ENCODE data around the gene PDE6G. TPM values are rescaled to one million over a fixed set of nuclear protein-coding genes. Genes with fewer than 3 reads are reported as not detected.

The PDE6G gene
- total and polyA plus RNA-seq, 2 of the 13 experiments (the other 11 are each of a cell fraction or from before 2014, with no cell fraction given): 1.4 to 6.7 TPM

DNA sequence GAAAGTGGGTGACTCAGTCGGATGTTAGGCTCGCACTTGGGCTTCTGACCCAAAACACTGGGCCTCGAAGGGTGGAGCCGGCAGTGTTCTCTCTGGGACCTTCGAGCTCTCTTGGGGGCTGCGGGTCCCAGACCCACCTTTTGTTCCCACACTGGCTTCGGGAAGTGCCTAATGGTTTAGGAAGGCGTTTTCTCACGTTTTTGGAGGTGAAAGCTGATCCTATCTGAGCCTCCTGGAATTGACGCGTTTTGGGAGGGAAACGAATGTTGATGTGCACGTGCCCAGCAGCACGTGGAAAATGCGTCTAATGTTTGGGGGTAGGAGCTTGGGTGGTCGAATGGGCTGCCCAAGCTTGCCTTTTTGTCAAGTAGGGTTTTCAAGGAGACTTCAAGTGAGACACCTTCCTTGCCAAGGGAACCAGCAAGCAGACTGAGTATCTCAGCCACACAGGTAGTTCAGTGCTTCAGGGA is 28.1 kb upstream of the PDE6G start (continued):
- TF ChIP-seq, protein P1, sequence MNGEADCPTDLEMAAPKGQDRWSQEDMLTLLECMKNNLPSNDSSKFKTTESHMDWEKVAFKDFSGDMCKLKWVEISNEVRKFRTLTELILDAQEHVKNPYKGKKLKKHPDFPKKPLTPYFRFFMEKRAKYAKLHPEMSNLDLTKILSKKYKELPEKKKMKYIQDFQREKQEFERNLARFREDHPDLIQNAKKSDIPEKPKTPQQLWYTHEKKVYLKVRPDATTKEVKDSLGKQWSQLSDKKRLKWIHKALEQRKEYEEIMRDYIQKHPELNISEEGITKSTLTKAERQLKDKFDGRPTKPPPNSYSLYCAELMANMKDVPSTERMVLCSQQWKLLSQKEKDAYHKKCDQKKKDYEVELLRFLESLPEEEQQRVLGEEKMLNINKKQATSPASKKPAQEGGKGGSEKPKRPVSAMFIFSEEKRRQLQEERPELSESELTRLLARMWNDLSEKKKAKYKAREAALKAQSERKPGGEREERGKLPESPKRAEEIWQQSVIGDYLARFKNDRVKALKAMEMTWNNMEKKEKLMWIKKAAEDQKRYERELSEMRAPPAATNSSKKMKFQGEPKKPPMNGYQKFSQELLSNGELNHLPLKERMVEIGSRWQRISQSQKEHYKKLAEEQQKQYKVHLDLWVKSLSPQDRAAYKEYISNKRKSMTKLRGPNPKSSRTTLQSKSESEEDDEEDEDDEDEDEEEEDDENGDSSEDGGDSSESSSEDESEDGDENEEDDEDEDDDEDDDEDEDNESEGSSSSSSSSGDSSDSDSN (CRISPR knock-in tag; IDR thresholded peaks at IDR 0.05): no peak
- TF ChIP-seq, protein P2, sequence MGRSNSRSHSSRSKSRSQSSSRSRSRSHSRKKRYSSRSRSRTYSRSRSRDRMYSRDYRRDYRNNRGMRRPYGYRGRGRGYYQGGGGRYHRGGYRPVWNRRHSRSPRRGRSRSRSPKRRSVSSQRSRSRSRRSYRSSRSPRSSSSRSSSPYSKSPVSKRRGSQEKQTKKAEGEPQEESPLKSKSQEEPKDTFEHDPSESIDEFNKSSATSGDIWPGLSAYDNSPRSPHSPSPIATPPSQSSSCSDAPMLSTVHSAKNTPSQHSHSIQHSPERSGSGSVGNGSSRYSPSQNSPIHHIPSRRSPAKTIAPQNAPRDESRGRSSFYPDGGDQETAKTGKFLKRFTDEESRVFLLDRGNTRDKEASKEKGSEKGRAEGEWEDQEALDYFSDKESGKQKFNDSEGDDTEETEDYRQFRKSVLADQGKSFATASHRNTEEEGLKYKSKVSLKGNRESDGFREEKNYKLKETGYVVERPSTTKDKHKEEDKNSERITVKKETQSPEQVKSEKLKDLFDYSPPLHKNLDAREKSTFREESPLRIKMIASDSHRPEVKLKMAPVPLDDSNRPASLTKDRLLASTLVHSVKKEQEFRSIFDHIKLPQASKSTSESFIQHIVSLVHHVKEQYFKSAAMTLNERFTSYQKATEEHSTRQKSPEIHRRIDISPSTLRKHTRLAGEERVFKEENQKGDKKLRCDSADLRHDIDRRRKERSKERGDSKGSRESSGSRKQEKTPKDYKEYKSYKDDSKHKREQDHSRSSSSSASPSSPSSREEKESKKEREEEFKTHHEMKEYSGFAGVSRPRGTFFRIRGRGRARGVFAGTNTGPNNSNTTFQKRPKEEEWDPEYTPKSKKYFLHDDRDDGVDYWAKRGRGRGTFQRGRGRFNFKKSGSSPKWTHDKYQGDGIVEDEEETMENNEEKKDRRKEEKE (IDR thresholded peaks at IDR 0.05): no peak
- TF ChIP-seq, protein P3, sequence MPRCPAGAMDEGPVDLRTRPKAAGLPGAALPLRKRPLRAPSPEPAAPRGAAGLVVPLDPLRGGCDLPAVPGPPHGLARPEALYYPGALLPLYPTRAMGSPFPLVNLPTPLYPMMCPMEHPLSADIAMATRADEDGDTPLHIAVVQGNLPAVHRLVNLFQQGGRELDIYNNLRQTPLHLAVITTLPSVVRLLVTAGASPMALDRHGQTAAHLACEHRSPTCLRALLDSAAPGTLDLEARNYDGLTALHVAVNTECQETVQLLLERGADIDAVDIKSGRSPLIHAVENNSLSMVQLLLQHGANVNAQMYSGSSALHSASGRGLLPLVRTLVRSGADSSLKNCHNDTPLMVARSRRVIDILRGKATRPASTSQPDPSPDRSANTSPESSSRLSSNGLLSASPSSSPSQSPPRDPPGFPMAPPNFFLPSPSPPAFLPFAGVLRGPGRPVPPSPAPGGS (CRISPR knock-in tag; IDR thresholded peaks at IDR 0.05): peak; percentile 12; the same call in 1 of the 2 replicates
- TF ChIP-seq, protein P4, sequence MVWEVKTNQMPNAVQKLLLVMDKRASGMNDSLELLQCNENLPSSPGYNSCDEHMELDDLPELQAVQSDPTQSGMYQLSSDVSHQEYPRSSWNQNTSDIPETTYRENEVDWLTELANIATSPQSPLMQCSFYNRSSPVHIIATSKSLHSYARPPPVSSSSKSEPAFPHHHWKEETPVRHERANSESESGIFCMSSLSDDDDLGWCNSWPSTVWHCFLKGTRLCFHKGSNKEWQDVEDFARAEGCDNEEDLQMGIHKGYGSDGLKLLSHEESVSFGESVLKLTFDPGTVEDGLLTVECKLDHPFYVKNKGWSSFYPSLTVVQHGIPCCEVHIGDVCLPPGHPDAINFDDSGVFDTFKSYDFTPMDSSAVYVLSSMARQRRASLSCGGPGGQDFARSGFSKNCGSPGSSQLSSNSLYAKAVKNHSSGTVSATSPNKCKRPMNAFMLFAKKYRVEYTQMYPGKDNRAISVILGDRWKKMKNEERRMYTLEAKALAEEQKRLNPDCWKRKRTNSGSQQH (CRISPR knock-in tag; IDR thresholded peaks at IDR 0.05; ENCODE audit: low read depth): no peak
- TF ChIP-seq NFE2L1 (CRISPR knock-in tag; IDR thresholded peaks at IDR 0.05; ENCODE audit: borderline replicate concordance) (no peak), ZFP41 (CRISPR knock-in tag; IDR thresholded peaks at IDR 0.05; ENCODE audit: borderline replicate concordance) (no peak), ZNF737 (CRISPR knock-in tag; IDR thresholded peaks at IDR 0.05; ENCODE audit: borderline replicate concordance) (0 out of 2 replicates have a peak, but pooled peaks have one; percentile 16), NR3C1 (CRISPR knock-in tag; IDR thresholded peaks at IDR 0.05) (no peak), HIVEP1 (CRISPR knock-in tag; IDR thresholded peaks at IDR 0.05) (no peak), SPEN (CRISPR knock-in tag; IDR thresholded peaks at IDR 0.05; ENCODE audit: low read depth) (no peak), GTF3A (CRISPR knock-in tag; conservative IDR thresholded peaks at IDR 0.05) (0 out of 2 replicates have a peak, but pooled peaks have one; percentile 6), ZNF382 (CRISPR knock-in tag; IDR thresholded peaks at IDR 0.05; ENCODE audit: borderline replicate concordance) (no peak), ATRX (CRISPR knock-in tag; IDR thresholded peaks at IDR 0.05; ENCODE audit: borderline replicate concordance) (no peak), ZNF232 (CRISPR knock-in tag; IDR thresholded peaks at IDR 0.05; ENCODE audit: borderline replicate concordance) (no peak), HES4 (CRISPR knock-in tag; IDR thresholded peaks at IDR 0.05; ENCODE audit: borderline replicate concordance) (no peak), ZNF674 (CRISPR knock-in tag; IDR thresholded peaks at IDR 0.05; ENCODE audit: low read depth) (no peak), ZMYM4 (CRISPR knock-in tag; IDR thresholded peaks at IDR 0.05) (no peak), ZNF557 (CRISPR knock-in tag; IDR thresholded peaks at IDR 0.05) (no peak)
- TF ChIP-seq, protein P5, sequence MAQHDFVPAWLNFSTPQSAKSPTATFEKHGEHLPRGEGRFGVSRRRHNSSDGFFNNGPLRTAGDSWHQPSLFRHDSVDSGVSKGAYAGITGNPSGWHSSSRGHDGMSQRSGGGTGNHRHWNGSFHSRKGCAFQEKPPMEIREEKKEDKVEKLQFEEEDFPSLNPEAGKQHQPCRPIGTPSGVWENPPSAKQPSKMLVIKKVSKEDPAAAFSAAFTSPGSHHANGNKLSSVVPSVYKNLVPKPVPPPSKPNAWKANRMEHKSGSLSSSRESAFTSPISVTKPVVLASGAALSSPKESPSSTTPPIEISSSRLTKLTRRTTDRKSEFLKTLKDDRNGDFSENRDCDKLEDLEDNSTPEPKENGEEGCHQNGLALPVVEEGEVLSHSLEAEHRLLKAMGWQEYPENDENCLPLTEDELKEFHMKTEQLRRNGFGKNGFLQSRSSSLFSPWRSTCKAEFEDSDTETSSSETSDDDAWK (CRISPR knock-in tag; IDR thresholded peaks at IDR 0.05): no peak
- TF ChIP-seq, protein P6, sequence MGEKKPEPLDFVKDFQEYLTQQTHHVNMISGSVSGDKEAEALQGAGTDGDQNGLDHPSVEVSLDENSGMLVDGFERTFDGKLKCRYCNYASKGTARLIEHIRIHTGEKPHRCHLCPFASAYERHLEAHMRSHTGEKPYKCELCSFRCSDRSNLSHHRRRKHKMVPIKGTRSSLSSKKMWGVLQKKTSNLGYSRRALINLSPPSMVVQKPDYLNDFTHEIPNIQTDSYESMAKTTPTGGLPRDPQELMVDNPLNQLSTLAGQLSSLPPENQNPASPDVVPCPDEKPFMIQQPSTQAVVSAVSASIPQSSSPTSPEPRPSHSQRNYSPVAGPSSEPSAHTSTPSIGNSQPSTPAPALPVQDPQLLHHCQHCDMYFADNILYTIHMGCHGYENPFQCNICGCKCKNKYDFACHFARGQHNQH (CRISPR knock-in tag; IDR thresholded peaks at IDR 0.05): no peak
